H1 (cell line): Measurements from ENCODE around the gene LAMB1. TPM values are rescaled to one million over a fixed set of nuclear protein-coding genes. Genes with fewer than 3 reads are reported as not detected.

Experiments used
- CTCF ChIA-PET: fragments of 300-600 bp; sonication (Branson Sonifier 250); formaldehyde crosslinking; loops from one replicate; lab custom pipeline; 2021; ENCODE audit not compliant: partially characterized antibody; lab: Charles Lee
- POLR2A ChIA-PET: fragments of 300-600 bp; sonication (Branson Sonifier 250); formaldehyde crosslinking; loops from one replicate; lab custom pipeline; 2021; ENCODE audit warnings: inconsistent platforms; ENCODE audit not compliant: partially characterized antibody; lab: Charles Lee
- DNase-seq, 2 experiments: peaks; one replicate each; pipeline versions ENCODE4 v3.0.0 to v3.0.0-alpha.2; 2010 to 2022; ENCODE audit warnings: low spot score in 2 of 2, low read depth in 1 of 2, mixed read lengths in 1 of 2
- FAIRE-seq: peaks from 2 replicates; lab custom pipeline; 2011; peaks lifted over from hg19 to GRCh38; lab: Jason Lieb, UNC
- H2AFZ ChIP-seq: 2 replicates; pipeline ENCODE4 v1.8.1; 2012; ENCODE audit warnings: low read length, inconsistent platforms
- H2AK5ac ChIP-seq: 2 replicates; pipeline ENCODE4 v1.6.1; 2013; ENCODE audit warnings: low read depth, low read length
- H2BK120ac ChIP-seq: replicated peaks from 2 replicates; pipeline ENCODE3; 2013; ENCODE audit warnings: low read depth, low read length, inconsistent platforms
- H2BK12ac ChIP-seq: 2 replicates; pipeline ENCODE4 v1.6.1; 2013; ENCODE audit warnings: low read depth, low read length
- H2BK15ac ChIP-seq: 2 replicates; pipeline ENCODE4 v1.6.1; 2013; ENCODE audit warnings: low read length
- H2BK20ac ChIP-seq: 2 replicates; pipeline ENCODE4 v1.6.1; 2013; ENCODE audit warnings: low read length
- H2BK5ac ChIP-seq: 2 replicates; pipeline ENCODE4 v1.6.1; 2013; ENCODE audit warnings: low read depth, low read length
- H3K14ac ChIP-seq: 2 replicates; pipeline ENCODE4 v1.6.1; 2013; ENCODE audit warnings: inconsistent platforms; ENCODE audit not compliant: insufficient read length
- H3K18ac ChIP-seq: 2 replicates; pipeline ENCODE4 v1.6.1; 2013; ENCODE audit warnings: low read length; ENCODE audit errors: extremely low read depth
- H3K23ac ChIP-seq: 2 replicates; pipeline ENCODE4 v1.6.1; 2013; ENCODE audit warnings: inconsistent platforms; ENCODE audit not compliant: insufficient read length
- H3K23me2 ChIP-seq: 2 replicates; pipeline ENCODE4 v1.6.1; 2013; ENCODE audit warnings: low read depth, low read length
- H3K27ac ChIP-seq: 2 replicates; pipeline ENCODE4 v1.6.1; 2011; ENCODE audit warnings: low read depth, low read length, inconsistent platforms
- H3K27me3 ChIP-seq, 4 experiments: replicated peaks in 1 of 4; 1 replicate in 1 of 4; 2 replicates in 3 of 4; pipeline versions ENCODE4 v1.6.1 to v1.8.1; 2011 to 2013; ENCODE audit warnings: low read length in 3 of 4, mild to moderate bottlenecking in 3 of 4, inconsistent platforms in 2 of 4, mixed read lengths in 2 of 4, moderate library complexity in 1 of 4; ENCODE audit not compliant: control insufficient read depth in 3 of 4, insufficient read depth in 3 of 4; ENCODE audit errors: extremely low read depth in 1 of 4
- H3K36me3 ChIP-seq, 4 experiments: 2 replicates each; pipeline versions ENCODE4 v1.6.1 to v1.8.1; 2011 to 2013; ENCODE audit warnings: mild to moderate bottlenecking in 4 of 4, low read length in 3 of 4, moderate library complexity in 2 of 4, control low read depth in 1 of 4, inconsistent platforms in 1 of 4; ENCODE audit not compliant: insufficient read depth in 4 of 4, control insufficient read depth in 2 of 4
- H3K4ac ChIP-seq: replicated peaks from 2 replicates; pipeline ENCODE3; 2013; ENCODE audit warnings: low read length, low read depth, mixed read lengths, inconsistent platforms; ENCODE audit not compliant: insufficient read length
- H3K4me1 ChIP-seq, 4 experiments: replicated peaks in 1 of 4; 1 replicate in 1 of 4; 2 replicates in 3 of 4; pipeline versions ENCODE4 v1.6.1 to v1.8.1; 2011 to 2013; ENCODE audit warnings: low read length in 3 of 4, inconsistent platforms in 2 of 4, mixed read lengths in 1 of 4; ENCODE audit not compliant: insufficient read depth in 4 of 4, control insufficient read depth in 3 of 4
- H3K4me2 ChIP-seq, 2 experiments: 2 replicates each; pipeline versions ENCODE4 v1.6.1 to v1.8.1; 2011 to 2013; ENCODE audit warnings: low read depth in 2 of 2, low read length in 2 of 2, control low read depth in 1 of 2, inconsistent platforms in 1 of 2, mild to moderate bottlenecking in 1 of 2; ENCODE audit not compliant: insufficient read depth in 1 of 2
- H3K4me3 ChIP-seq, 4 experiments: fragments of 200-600, 300-600 bp in 1 of 4; sonication (generic), shearing (Covaris generic), sonication (Bioruptor Twin) in 1 of 4; 2 replicates each; pipeline versions ENCODE4 v1.5.1 to v1.8.1; 2011 to 2016; ENCODE audit warnings: low read length in 4 of 4, low read depth in 3 of 4, control low read depth in 2 of 4, inconsistent platforms in 2 of 4, mild to moderate bottlenecking in 2 of 4, mixed read lengths in 1 of 4, moderate library complexity in 1 of 4; ENCODE audit not compliant: insufficient read depth in 2 of 4; ENCODE audit errors: extremely low read depth in 1 of 4
- H3K56ac ChIP-seq: replicated peaks from 2 replicates; pipeline ENCODE3; 2013; ENCODE audit warnings: low read depth, mild to moderate bottlenecking, mixed read lengths, low read length, inconsistent platforms; ENCODE audit not compliant: insufficient read length
- H3K79me1 ChIP-seq: 2 replicates; pipeline ENCODE4 v1.6.1; 2013; ENCODE audit warnings: low read depth, low read length, control low read depth
- H3K79me2 ChIP-seq, 2 experiments: 2 replicates each; pipeline versions ENCODE4 v1.6.1 to v1.8.1; 2012 to 2013; ENCODE audit warnings: low read length in 2 of 2, mild to moderate bottlenecking in 2 of 2, inconsistent platforms in 1 of 2; ENCODE audit not compliant: insufficient read depth in 2 of 2, control insufficient read depth in 1 of 2
- H3K9ac ChIP-seq, 4 experiments: replicated peaks in 1 of 4; 1 replicate in 1 of 4; 2 replicates in 3 of 4; pipeline versions ENCODE4 v1.6.1 to v1.8.1; 2011 to 2013; ENCODE audit warnings: low read depth in 3 of 4, low read length in 3 of 4, control low read depth in 2 of 4, mild to moderate bottlenecking in 2 of 4, moderate library complexity in 2 of 4, inconsistent platforms in 1 of 4; ENCODE audit errors: extremely low read depth in 1 of 4
- H3K9me3 ChIP-seq, 2 experiments: 2 replicates each; pipeline versions ENCODE4 v1.6.1 to v1.8.1; 2012 to 2013; ENCODE audit warnings: mild to moderate bottlenecking in 2 of 2, moderate library complexity in 2 of 2, control low read depth in 1 of 2, inconsistent platforms in 1 of 2, low read depth in 1 of 2, low read length in 1 of 2, mixed read lengths in 1 of 2; ENCODE audit not compliant: insufficient read depth in 2 of 2
- H4K20me1 ChIP-seq, 2 experiments: replicated peaks in 1 of 2; 2 replicates each; pipeline versions ENCODE3 to v1.8.1; 2011 to 2013; ENCODE audit warnings: inconsistent platforms in 2 of 2, low read length in 2 of 2, mild to moderate bottlenecking in 1 of 2; ENCODE audit not compliant: insufficient read depth in 2 of 2, control insufficient read depth in 1 of 2
- H4K5ac ChIP-seq: 2 replicates; pipeline ENCODE4 v1.6.1; 2013; ENCODE audit warnings: low read length, low read depth, mixed read lengths, inconsistent platforms; ENCODE audit not compliant: insufficient read length
- H4K8ac ChIP-seq: 2 replicates; pipeline ENCODE4 v1.8.0; 2013; ENCODE audit warnings: mild to moderate bottlenecking, moderate library complexity, low read length, inconsistent platforms; ENCODE audit not compliant: insufficient read depth; ENCODE audit errors: extremely low read depth
- H4K91ac ChIP-seq: replicated peaks from 2 replicates; pipeline ENCODE3; 2013; ENCODE audit warnings: low read length, mixed read lengths, inconsistent platforms; ENCODE audit not compliant: insufficient read length
- YY1 ChIP-seq: IDR thresholded peaks from 2 replicates; pipeline ENCODE4 v1.6.1; 2011; ENCODE audit warnings: low read depth, mild to moderate bottlenecking, low read length
- WGBS, 2 experiments: shearing (Covaris generic) in 1 of 2; methylation state at CpG; one replicate each; pipeline versions ENCODE4 v1.1.6 to v1.1.7; 2013 to 2015; ENCODE audit warnings: low lambda C conversion rate in 2 of 2, mixed read lengths in 2 of 2, inconsistent platforms in 1 of 2, low coverage in 1 of 2, missing lambda C conversion rate in 1 of 2; ENCODE audit not compliant: insufficient replicate concordance in 2 of 2, insufficient coverage in 1 of 2, insufficient read length in 1 of 2; ENCODE audit errors: extremely low coverage in 1 of 2, missing lambda C conversion rate in 1 of 2; 5-methylcytosine and 5-hydroxymethylcytosine counted together
- polyA plus RNA-seq, 7 experiments: library from polyadenylated mRNA; depleted of rRNA in 3 of 7; stranded (reverse) in 5 of 7; unstranded in 2 of 7; fragments of >200 nt in 5 of 7; fragments of 200-250 nt in 2 of 7; gene quantifications; 1 replicate in 5 of 7; 2 replicates in 1 of 7; 4 replicates in 1 of 7; pipeline versions ENCODE4 v1.2.1 to v1.2.3, GENCODE V29; 2011 to 2013; ENCODE audit warnings: missing spikeins in 2 of 7, mixed read lengths in 2 of 7
- total RNA-seq: library from RNA; stranded (reverse); fragmentation: NEBNext Ultra II Directional; extraction: Animal tissue kit (Norgen Biotek cat#: 25700); gene quantifications from 2 replicates; pipeline ENCODE4 v1.2.1, GENCODE V29; 2021

The LAMB1 gene
- total and polyA plus RNA-seq, 2 of the 8 experiments (the other 6 are each of a cell fraction or from before 2014, with no cell fraction given): 31.9 to 38.5 TPM

GRCh38 chr7:108044345-108044744, 41.4 kb upstream of the LAMB1 start:
- H3K27me3 ChIP-seq: no peaks in the 10 kb centered on the region
- no peaks in the 10 kb centered on the region for H3K79me1 ChIP-seq
- H3K36me3 ChIP-seq: no peaks in the 10 kb centered on the region
- no peak overlapping the region for H4K8ac ChIP-seq
- H4K91ac ChIP-seq: no peak overlapping the region
- 0 out of 2 replicates have a peak, but pooled peaks cover 1% of the 10 kb centered on the region for H3K23me2 ChIP-seq
- H3K9me3 ChIP-seq: no peaks in the 10 kb centered on the region
- no peak overlapping the region for H2BK5ac ChIP-seq
- H3K56ac ChIP-seq: no peak overlapping the region
- H3K4me2 ChIP-seq: no peak overlapping the region
- FAIRE-seq (no peak), DNase-seq (no peak)
- H2BK20ac ChIP-seq: no peak overlapping the region
- H3K23ac ChIP-seq: no peak overlapping the region
- no peak overlapping the region for H2BK15ac ChIP-seq
- H3K14ac ChIP-seq: no peak overlapping the region
- H4K5ac ChIP-seq: no peak overlapping the region
- H3K27ac ChIP-seq: no peak overlapping the region
- H3K79me2 ChIP-seq: no peaks in the 10 kb centered on the region
- H3K4ac ChIP-seq: no peak overlapping the region
- TF ChIP-seq YY1: no peak
- no peak overlapping the region for H3K4me3 ChIP-seq
- H2AFZ ChIP-seq: no peak overlapping the region
- no peak overlapping the region for H2BK12ac ChIP-seq
- no peak overlapping the region for H2AK5ac ChIP-seq
- H3K9ac ChIP-seq: no peak overlapping the region
- no peaks in the 10 kb centered on the region for H4K20me1 ChIP-seq
- 97% methylated on average over 2 of the region's 2 CpGs; no CpG with 5 or more reads in 1 of the 2 experiments for WGBS, 2 experiments
- H3K4me1 ChIP-seq: no peaks in the 10 kb centered on the region
- no peak overlapping the region for H3K18ac ChIP-seq
- ChIA-PET CTCF (interaction anchor here (0.7 to 0.8 kb wide), 2 partner anchors 11 to 102 kb away, joined by 3 to 4 read pairs; no protein-coding TSS in a partner anchor), POLR2A (no interaction called here)
- H2BK120ac ChIP-seq: no peak overlapping the region
